Measurements from ENCODE around the gene PPFIBP2.

Gene PPFIBP2

GRCh38 chr11:7551571-7551970, 37.8 kb downstream of the PPFIBP2 start:
- DNase-seq (ENCODE audit: low read depth in 2 of 2), result no peak

- DNase-seq (ENCODE audit: low read depth in 2 of 2), result no peak
Observed at GRCh38 chr11:7552666-7553065, 38.9 kb downstream of the PPFIBP2 start.

GRCh38 chr11:7555052-7555699, 41.4 kb downstream of the PPFIBP2 start:
- no peak for DNase-seq (ENCODE audit: low read depth in 2 of 2)

- DNase-seq (ENCODE audit: low read depth in 2 of 2), result no peak
Observed at GRCh38 chr11:7558046-7558445, 44.2 kb downstream of the PPFIBP2 start.

- DNase-seq (ENCODE audit: low read depth in 2 of 2), result no peak
Observed at GRCh38 chr11:7559398-7560283, 45.8 kb downstream of the PPFIBP2 start.

- no peak for DNase-seq (ENCODE audit: low read depth in 2 of 2)
Observed at GRCh38 chr11:7561562-7561961, 47.8 kb downstream of the PPFIBP2 start.

- DNase-seq (ENCODE audit: low read depth in 2 of 2), result no peak
Observed at GRCh38 chr11:7563281-7563680, 49.5 kb downstream of the PPFIBP2 start.

GRCh38 chr11:7564803-7565202, 51.0 kb downstream of the PPFIBP2 start:
- DNase-seq (ENCODE audit: low read depth in 2 of 2), result no peak

- no peak for DNase-seq (ENCODE audit: low read depth in 2 of 2)
Observed at GRCh38 chr11:7567311-7567710, 53.5 kb downstream of the PPFIBP2 start.

GRCh38 chr11:7569044-7569443, 55.2 kb downstream of the PPFIBP2 start:
- DNase-seq (ENCODE audit: low read depth in 2 of 2), result no peak

- DNase-seq (ENCODE audit: low read depth in 2 of 2), result no peak
Observed at GRCh38 chr11:7570241-7570640, 56.4 kb downstream of the PPFIBP2 start.

- DNase-seq (ENCODE audit: low read depth in 2 of 2), result no peak
Observed at GRCh38 chr11:7570938-7571521, 57.2 kb downstream of the PPFIBP2 start.

- no peak for DNase-seq (ENCODE audit: low read depth in 2 of 2)
Observed at GRCh38 chr11:7571640-7572000, 57.8 kb downstream of the PPFIBP2 start.

- no peak for DNase-seq (ENCODE audit: low read depth in 2 of 2)
Observed at GRCh38 chr11:7572001-7572712, 58.4 kb downstream of the PPFIBP2 start.

GRCh38 chr11:7573193-7573557, 59.4 kb downstream of the PPFIBP2 start:
- no peak for DNase-seq (ENCODE audit: low read depth in 2 of 2)

- DNase-seq (ENCODE audit: low read depth in 2 of 2), result no peak
Observed at GRCh38 chr11:7573558-7574296, 59.9 kb downstream of the PPFIBP2 start.

- no peak for DNase-seq (ENCODE audit: low read depth in 2 of 2)
Observed at GRCh38 chr11:7574491-7575130, 60.8 kb downstream of the PPFIBP2 start.

GRCh38 chr11:7575841-7576725, 62.3 kb downstream of the PPFIBP2 start:
- no peak for DNase-seq (ENCODE audit: low read depth in 2 of 2)

- no peak for DNase-seq (ENCODE audit: low read depth in 2 of 2)
Observed at GRCh38 chr11:7576726-7577290, 63.0 kb downstream of the PPFIBP2 start.
